GM23248 (cell line): ENCODE data around the gene CAB39.

Experiments
- EZH2 ChIP-seq: fragments of 200-600 bp; sonication (generic); IDR thresholded peaks from 2 replicates; pipeline ENCODE4 v1.6.1; 2018; ENCODE audit warnings: antibody characterized with exemption, mild to moderate bottlenecking; ENCODE audit not compliant: insufficient read depth, poor library complexity, severe bottlenecking
- EZH2phosphoT487 ChIP-seq: fragments of 200-600 bp; sonication (generic); IDR thresholded peaks from 2 replicates; pipeline ENCODE4 v1.6.1; 2018; ENCODE audit warnings: antibody characterized with exemption, moderate library complexity, mild to moderate bottlenecking, low read depth; ENCODE audit not compliant: insufficient read depth

DNA sequence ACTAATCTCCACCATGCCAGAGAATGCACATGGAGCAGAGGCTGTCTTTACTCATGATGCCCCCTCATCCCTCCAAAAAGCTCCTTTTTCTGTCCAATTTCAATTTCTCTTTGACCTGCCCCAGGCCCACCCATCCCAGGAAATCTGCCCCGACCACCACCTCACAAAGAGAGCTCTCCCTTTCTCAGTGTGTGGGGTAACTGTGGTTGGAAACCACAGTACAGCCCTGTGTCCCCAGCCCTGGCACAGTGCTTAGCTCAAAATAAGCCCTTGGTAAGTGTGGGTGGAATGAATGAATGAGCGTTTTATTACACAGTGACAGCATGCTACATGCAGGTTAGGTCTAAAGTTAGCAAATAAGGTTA lies 43.7 kb upstream of the CAB39 start:
- TF ChIP-seq EZH2 (no peak), EZH2phosphoT487 (no peak)
